Activated CD8-positive, alpha-beta memory T cell treated with anti-CD3 and anti-CD28 coated beads for 1 hour (primary cell): ENCODE measurements around the gene SMIM28.
"Not testable (repeated sequence)": the region's sequence is repeated elsewhere in the genome, so short reads cannot be mapped to it uniquely, and the experiment has no call there.

Experiments
- DNase-seq, 2 donors: peaks; one replicate each; pipeline ENCODE4 v3.0.0-alpha.2; 2020; ENCODE audit warnings: low read depth in 1 of 2; ENCODE audit errors: extremely low read depth in 1 of 2

The SMIM28 gene

DNA sequence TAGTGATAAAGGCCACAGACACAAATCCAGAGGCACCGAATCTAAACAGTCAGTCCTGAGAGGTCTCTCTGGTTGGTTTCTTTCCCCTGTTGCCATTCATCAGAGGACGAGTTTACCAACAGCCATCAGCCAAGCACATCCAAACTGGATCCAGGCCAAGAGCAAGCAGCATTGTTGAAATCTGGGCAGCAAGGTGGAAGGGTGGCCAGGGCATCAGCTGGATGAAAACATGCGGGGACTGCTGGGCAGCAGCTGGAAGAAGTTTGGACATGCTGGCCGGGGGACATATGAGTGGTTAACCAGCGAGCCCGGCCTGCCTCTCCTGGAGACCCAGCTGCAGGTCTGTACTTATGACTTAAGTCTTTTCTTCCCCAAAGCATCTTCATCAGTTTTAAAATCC, at the start of gene SMIM28:
Gene SMIM28 (plus strand): TSS at position 62 of the 400 bp plus-strand sequence. CDS start 168 bp downstream, at position 230.
- no peak for DNase-seq

- no peak for DNase-seq
Measured at GRCh38 chr6:138328210-138328609, 49.5 kb upstream of the SMIM28 start.

- no peak for DNase-seq
Measured at GRCh38 chr6:138330763-138331162, 46.9 kb upstream of the SMIM28 start.

DNA sequence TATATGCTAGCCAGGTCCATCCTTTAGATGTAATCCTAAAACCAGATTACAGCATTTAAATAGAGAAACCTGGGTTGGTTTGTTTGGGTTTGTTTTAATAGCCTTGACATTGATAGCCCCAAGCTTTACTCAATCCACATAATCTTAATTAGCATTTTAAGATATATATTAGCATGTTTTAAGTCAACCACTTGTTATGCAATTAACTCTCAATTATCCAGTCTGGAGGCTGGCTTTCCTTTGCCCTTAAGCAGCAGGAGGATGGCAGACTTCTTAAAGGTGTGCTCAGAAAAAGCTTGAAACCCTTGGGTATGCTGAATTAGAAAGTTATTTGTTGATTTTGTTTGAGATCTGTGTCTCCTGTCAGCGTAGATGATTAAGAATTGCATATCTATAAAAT, 46.3 kb upstream of the SMIM28 start:
- DNase-seq = no peak

GRCh38 chr6:138331984-138332383, 45.7 kb upstream of the SMIM28 start:
- DNase-seq = no peak

- DNase-seq = no peak
Measured at GRCh38 chr6:138334000-138334399, 43.7 kb upstream of the SMIM28 start.

DNA sequence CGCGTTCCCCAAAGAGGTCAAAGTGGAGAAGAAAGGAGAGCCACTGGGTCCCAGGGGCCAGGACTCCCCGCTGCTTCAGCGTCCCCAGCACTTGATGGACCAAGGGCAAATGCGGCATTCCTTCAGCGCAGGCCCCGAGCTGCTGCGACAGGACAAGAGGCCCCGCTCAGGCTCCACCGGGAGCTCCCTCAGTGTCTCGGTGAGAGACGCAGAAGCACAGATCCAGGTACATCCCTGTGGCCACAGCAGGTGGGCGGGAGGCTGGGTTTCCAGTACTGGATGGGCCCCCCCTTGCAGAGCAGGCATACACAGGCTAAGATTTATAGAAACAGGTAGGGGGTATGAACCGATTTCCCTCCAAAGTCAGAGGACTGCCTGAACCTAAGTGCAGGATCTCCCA, 42.7 kb upstream of the SMIM28 start:
- no peak for DNase-seq

DNA sequence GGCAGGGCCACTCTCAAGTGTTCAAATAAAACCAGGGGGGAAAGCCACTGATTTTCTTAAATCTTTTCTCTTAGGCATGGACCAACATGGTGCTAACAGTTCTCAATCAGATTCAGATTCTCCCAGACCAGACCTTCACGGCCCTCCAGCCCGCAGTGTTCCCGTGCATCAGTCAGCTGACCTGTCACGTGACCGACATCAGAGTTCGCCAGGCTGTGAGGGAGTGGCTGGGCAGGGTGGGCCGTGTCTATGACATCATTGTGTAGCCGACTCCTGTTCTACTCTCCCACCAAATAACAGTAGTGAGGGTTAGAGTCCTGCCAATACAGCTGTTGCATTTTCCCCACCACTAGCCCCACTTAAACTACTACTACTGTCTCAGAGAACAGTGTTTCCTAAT, 41.5 kb upstream of the SMIM28 start:
- no peak for DNase-seq

GRCh38 chr6:138337076-138337475, 40.6 kb upstream of the SMIM28 start:
- DNase-seq = no peak

- DNase-seq = no peak
Measured at GRCh38 chr6:138339024-138339423, 38.7 kb upstream of the SMIM28 start.

GRCh38 chr6:138341176-138341575, 36.5 kb upstream of the SMIM28 start:
- no peak for DNase-seq

DNA sequence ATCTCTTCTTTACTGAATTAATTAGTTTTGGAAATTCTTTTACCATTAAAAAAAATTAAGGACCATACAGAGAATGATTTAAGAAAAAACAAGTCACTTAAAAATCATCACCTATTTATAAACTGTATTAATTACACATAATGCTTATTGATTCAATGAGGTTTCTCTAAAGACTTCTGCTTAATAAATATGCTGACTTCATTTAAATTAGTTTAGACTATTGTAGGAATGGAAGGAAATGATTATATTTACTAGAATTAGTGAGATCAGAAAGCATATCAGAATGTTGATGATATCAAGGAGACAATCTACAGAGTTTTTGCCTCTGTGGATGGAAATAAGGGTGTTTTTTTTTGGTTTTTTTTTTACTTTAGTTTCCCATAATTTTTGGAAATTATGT, 34.6 kb upstream of the SMIM28 start:
- DNase-seq = no peak

DNA sequence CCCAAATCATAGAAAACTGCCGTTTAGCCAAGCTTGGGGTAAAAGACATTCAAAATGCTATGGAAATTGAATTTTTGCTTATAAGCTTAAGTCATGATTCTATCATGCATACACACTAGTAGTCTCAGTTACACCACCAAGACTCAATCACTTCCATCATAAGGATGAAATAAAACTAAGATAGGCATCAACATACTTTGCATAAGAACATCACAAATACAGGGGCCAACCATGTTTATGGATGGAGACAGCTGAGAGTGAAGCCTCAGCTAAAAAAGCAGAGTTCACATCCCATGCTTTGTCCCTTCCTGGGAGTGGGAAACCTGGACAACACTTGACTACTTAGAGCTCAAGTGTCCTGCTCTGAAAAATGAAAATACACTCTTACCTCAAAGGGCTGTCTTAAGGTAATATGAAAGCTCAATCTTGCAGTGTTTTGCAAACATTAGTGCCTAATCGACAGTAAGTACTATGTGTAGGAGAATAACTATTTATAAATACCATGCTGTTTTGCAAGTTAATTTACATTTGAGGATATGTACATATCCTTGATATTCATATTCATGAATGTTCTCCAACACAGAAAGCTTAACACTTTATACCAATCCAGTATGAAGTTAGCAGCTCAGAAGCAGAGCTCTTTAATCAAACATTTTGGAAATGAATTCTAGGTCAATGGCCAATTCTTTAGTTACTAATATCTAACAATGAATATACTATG, 32.0 kb upstream of the SMIM28 start:
- no peak for DNase-seq

DNA sequence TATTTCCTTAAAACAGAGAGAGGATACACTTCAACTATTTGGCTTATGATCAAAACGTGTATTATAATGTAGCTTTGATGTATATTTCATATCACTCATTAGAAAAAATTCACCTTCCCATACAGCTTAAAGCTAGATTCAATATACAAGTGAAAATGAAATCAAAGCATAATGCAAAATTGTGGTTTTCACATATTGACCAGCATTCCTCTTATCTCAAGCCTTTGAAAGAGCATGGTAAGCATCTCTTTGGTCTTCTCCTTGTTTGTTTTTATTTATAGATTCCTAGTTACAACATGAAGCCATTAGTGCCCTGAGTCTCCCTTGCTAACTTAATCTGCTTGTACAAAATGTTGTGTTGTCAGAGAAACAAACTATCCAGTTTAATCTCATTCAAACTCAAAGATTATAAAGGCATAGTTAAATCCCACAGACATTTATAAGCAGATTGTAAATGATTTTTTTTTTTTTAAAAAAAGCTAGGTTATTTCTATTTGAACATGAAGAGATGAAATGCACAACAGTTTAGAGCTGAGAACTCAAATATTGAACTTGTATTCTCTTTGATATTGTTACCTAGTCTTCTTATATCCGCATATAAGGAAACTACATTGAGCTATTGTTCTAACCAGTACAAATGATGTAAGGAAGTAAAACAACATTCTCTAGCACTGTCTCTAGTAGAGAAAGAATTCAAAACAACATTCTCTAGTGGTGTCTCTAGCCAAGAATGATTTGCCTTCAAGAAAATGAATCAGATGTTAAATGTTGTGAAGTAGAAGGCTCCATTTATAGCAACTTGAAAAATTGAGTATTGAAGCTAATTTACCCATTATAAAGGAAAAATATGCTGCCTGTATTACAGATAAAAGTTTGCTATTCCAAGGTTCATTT, 31.2 kb upstream of the SMIM28 start:
- DNase-seq = no peak

GRCh38 chr6:138347864-138348263, 29.8 kb upstream of the SMIM28 start:
- no peak for DNase-seq

DNA sequence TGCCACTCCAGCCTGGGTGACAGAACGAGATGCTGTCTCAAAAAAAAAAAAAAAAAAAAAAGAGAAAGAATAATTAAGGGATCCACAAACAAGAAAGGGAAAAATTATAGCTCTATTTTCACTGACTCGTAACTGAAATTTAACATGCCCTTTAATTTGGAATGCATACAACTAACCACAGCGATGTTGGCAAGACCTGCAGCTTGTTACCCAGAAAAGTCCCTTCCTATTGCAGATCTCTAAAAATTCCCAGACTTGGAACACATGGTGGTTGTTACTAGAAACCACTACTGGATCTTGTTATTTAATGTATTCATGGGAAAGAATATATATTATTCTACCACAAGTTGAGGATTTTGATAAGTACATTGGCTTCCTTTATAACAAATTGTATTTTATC, 27.8 kb upstream of the SMIM28 start:
- no peak for DNase-seq

DNA sequence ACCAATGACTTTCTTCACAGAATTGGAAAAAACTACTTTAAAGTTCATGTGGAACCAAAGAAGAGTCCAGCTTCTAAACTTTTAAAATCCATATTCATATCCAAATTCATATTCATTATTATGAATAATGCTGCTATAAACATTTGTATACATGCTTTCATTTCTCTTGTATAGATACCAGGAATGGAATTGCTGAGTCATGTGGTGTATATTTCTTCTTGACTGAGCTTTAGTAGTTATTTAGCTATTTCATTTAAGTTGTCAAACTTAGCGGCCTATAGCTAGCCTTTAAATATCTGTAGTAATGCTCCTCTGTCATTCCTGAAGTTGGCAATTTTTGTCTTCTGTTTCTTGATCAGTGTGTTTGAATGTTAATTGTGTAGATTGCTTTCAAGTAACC, 19.8 kb upstream of the SMIM28 start:
- DNase-seq = no peak

DNA sequence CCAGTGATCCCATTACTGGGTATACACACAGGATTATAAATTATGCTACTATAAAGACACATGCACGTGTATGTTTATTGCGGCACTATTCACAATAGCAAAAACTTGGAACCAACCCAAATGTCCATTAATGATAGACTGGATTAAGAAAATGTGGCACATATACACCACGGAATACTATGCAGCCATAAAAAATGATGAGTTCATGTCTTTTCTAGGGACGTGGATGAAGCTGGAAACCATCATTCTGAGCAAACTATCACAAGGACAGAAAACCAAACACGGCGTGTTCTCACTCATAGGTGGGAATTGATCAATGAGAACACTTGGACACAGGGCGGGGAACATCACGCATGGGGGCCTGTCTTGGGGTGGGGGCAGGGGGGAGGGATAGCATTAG, 9.0 kb upstream of the SMIM28 start:
- not testable (repeated sequence) for DNase-seq

GRCh38 chr6:138370631-138371451, 6.9 kb upstream of the SMIM28 start:
- DNase-seq = no peak

- no peak for DNase-seq
Measured at GRCh38 chr6:138371452-138371711, 6.3 kb upstream of the SMIM28 start.

GRCh38 chr6:138371720-138372119, 6.0 kb upstream of the SMIM28 start:
- DNase-seq = no peak
